AG09319 (cell line): ENCODE data around the gene PCSK5.

ENCODE experiments used
- DNase-seq: peaks from one replicate; pipeline ENCODE4 v3.0.0-alpha.2; 2010; ENCODE audit warnings: low read depth; ENCODE audit errors: extremely low read depth
- CTCF ChIP-seq: IDR thresholded peaks from 2 replicates; pipeline ENCODE4 v1.5.1; 2011; ENCODE audit warnings: low read depth, mild to moderate bottlenecking, inconsistent platforms, low read length, moderate library complexity

PCSK5 gene

GRCh38 chr9:76221423-76221822, 330.9 kb downstream of the PCSK5 start:
- no peak for TF ChIP-seq CTCF
- no peak for DNase-seq

- peak; percentile 20 for DNase-seq
- TF ChIP-seq CTCF, result no peak
Observed at GRCh38 chr9:76223749-76224340, 333.4 kb downstream of the PCSK5 start.

- DNase-seq, result no peak
- no peak for TF ChIP-seq CTCF
Observed at GRCh38 chr9:76227156-76227555, 336.7 kb downstream of the PCSK5 start.

- TF ChIP-seq CTCF, result no peak
- DNase-seq, result no peak
Observed at GRCh38 chr9:76231001-76231400, 340.5 kb downstream of the PCSK5 start.

GRCh38 chr9:76232861-76233489, 342.5 kb downstream of the PCSK5 start:
- DNase-seq, result no peak
- no peak for TF ChIP-seq CTCF

GRCh38 chr9:76240578-76240977, 350.1 kb downstream of the PCSK5 start:
- TF ChIP-seq CTCF, result no peak
- DNase-seq, result no peak

GRCh38 chr9:76245518-76245917, 355.0 kb downstream of the PCSK5 start:
- no peak for DNase-seq

More at GRCh38 chr9:76245518-76245917, 355.0 kb downstream of the PCSK5 start:
- TF ChIP-seq CTCF, result no peak
